Keratinocyte (primary cell): ENCODE measurements around the gene SATB1.

Experiments
- CTCF ChIP-seq, 3 experiments: IDR thresholded peaks in 1 of 3; conservative IDR thresholded peaks in 1 of 3; optimal IDR thresholded peaks in 1 of 3; 2 replicates in 2 of 3; 3 replicates in 1 of 3; pipeline versions ENCODE3 to v1.5.1; 2011; ENCODE audit warnings: low read length in 3 of 3, mild to moderate bottlenecking in 3 of 3, moderate library complexity in 2 of 3, control low read depth in 1 of 3, inconsistent platforms in 1 of 3; ENCODE audit not compliant: insufficient read depth in 2 of 3; ENCODE audit errors: extremely low read depth in 1 of 3
- EZH2 ChIP-seq: IDR thresholded peaks from one replicate; pipeline ENCODE4 v1.6.1; 2012; ENCODE audit warnings: inconsistent platforms, mild to moderate bottlenecking, low read length, moderate library complexity

- TF ChIP-seq CTCF (optimal IDR thresholded peaks at IDR 0.05 in 1 of 3, IDR thresholded peaks at IDR 0.05 in 1 of 3, conservative IDR thresholded peaks at IDR 0.05 in 1 of 3; ENCODE audit: extremely low read depth in 1 of 3, insufficient read depth in 2 of 3, low read length in 3 of 3) (no peak), EZH2 (no peak)
Measured at GRCh38 chr3:18351823-18352744, 73.1 kb downstream of the SATB1 start.
